Upper lobe of right lung (tissue), 1 donor: ENCODE measurements around the gene NLGN1. TPM values are rescaled to one million over a fixed set of nuclear protein-coding genes. Genes with fewer than 3 reads are reported as not detected.

Source experiments
- ATAC-seq: fragments of 200-7000 bp; cut with Tn5 transposase; one replicate; pipeline ENCODE4 v1.9.1; 2020; ENCODE audit warnings: mild to moderate bottlenecking, moderate library complexity
- DNase-seq: peaks from one replicate; pipeline ENCODE4 v3.0.0-alpha.2; 2020
- H3K27ac ChIP-seq: fragments of 200-600 bp; one replicate; pipeline ENCODE4 v1.8.0; 2022
- H3K27me3 ChIP-seq: fragments of 200-600 bp; one replicate; pipeline ENCODE4 v1.8.0; 2022; ENCODE audit warnings: mild to moderate bottlenecking
- H3K36me3 ChIP-seq: fragments of 200-600 bp; one replicate; pipeline ENCODE4 v1.8.0; 2022
- H3K4me1 ChIP-seq: fragments of 200-600 bp; one replicate; pipeline ENCODE4 v1.8.0; 2022
- H3K4me3 ChIP-seq: fragments of 200-600 bp; one replicate; pipeline ENCODE4 v1.8.0; 2022; ENCODE audit warnings: mild to moderate bottlenecking
- H3K9me3 ChIP-seq: fragments of 200-600 bp; one replicate; pipeline ENCODE4 v1.8.0; 2022
- intact Hi-C: fragments of 100-400 bp; cut with DNase I; formaldehyde crosslinking; loops from one replicate; pipeline ENCODE4 v1.11.0; 2022
- total RNA-seq: library from RNA; stranded (reverse); fragmentation: NEBNext Ultra II Directional; extraction: Animal tissue kit (Norgen Biotek cat#: 25700); gene quantifications from one replicate; pipeline ENCODE4 v1.2.1, GENCODE V29; 2021
- TF ChIP-seq, protein P1 (sequence below): fragments of 200-600 bp; IDR thresholded peaks from one replicate; pipeline ENCODE4 v1.8.0; 2022; ENCODE audit warnings: antibody characterized with exemption
- donor health status: DM: no; HTN: yes; CAD: no; lungs with severe emphysema.

Gene NLGN1
- total RNA-seq, 1 donor from 2014 or later = 3.3 TPM

DNA sequence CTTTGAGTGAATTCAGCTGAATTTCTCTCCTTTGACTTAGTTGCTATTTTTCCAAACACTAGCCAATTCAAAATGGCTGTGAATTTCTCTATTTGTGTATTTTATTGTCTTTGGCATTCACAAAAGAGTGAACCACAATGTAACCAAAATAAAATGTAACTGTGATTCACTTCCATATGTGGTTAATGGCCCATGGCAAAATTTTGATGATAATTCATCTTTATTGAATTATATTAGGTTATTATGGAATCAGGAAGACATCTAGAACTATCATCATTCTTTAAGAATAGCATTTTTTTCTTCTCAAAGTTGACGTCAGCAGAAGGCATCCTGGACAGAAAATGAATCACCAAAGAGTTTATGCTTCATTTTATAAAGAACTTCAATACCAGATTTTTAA, 756.3 kb downstream of the NLGN1 start:
- no peak overlapping the region for H3K27ac ChIP-seq
- H3K4me3 ChIP-seq = no peak overlapping the region
- H3K4me1 ChIP-seq = no peaks in the 10 kb centered on the region
- H3K36me3 ChIP-seq = no peaks in the 10 kb centered on the region
- TF ChIP-seq, protein P1, sequence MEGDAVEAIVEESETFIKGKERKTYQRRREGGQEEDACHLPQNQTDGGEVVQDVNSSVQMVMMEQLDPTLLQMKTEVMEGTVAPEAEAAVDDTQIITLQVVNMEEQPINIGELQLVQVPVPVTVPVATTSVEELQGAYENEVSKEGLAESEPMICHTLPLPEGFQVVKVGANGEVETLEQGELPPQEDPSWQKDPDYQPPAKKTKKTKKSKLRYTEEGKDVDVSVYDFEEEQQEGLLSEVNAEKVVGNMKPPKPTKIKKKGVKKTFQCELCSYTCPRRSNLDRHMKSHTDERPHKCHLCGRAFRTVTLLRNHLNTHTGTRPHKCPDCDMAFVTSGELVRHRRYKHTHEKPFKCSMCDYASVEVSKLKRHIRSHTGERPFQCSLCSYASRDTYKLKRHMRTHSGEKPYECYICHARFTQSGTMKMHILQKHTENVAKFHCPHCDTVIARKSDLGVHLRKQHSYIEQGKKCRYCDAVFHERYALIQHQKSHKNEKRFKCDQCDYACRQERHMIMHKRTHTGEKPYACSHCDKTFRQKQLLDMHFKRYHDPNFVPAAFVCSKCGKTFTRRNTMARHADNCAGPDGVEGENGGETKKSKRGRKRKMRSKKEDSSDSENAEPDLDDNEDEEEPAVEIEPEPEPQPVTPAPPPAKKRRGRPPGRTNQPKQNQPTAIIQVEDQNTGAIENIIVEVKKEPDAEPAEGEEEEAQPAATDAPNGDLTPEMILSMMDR = no peak
- ATAC-seq (no peak), DNase-seq (no peak)
- H3K27me3 ChIP-seq = no peaks in the 10 kb centered on the region
- H3K9me3 ChIP-seq = no peaks in the 10 kb centered on the region
- intact Hi-C loops = no loop called here

DNA sequence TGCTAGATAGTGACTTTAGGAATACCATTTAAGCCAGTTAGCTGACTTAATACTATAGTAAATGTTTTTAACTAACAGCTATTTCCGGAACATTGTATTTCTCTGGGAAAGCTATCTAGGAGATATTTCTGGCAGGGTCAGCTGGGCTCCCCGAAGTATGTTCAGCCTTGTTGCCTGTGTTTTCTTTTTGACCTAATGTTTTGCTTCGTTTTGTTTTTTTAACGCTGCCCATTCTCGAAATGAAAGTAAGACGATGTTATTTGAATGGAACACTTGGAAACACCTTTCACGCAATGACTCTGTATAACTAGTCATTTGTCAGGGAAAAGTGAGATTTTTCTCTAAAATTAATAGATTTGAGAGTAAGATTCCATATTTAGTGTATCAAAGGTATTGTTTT, 758.7 kb downstream of the NLGN1 start:
- intact Hi-C loops = no loop called here
- Histone ChIP-seq H3K27ac (no peak overlapping the region), H3K27me3 (no peaks in the 10 kb centered on the region), H3K4me3 (no peak overlapping the region), H3K4me1 (no peaks in the 10 kb centered on the region), H3K36me3 (no peaks in the 10 kb centered on the region), H3K9me3 (no peaks in the 10 kb centered on the region)
- ATAC-seq (no peak), DNase-seq (no peak)
- TF ChIP-seq, protein P1 = no peak

DNA sequence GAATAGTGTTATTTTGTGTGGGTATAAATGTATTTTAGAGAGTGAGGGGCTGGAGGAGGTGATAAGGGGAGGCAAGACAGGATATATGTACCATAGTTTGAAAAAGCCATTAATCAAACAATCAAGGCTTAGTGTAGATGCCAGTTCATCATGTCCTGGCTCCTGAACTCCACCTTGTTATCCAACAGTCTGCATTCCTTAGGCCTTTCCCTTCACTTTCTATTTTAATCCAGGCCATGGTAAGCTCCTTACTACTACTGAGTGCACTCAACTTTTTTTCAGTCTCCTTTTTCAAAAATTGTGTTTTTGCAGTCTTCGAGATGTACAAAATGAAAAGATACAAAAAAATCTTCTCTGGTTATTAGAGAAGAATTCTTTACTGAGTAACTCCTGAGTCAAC, 761.1 kb downstream of the NLGN1 start:
- no peak for ATAC-seq

DNA sequence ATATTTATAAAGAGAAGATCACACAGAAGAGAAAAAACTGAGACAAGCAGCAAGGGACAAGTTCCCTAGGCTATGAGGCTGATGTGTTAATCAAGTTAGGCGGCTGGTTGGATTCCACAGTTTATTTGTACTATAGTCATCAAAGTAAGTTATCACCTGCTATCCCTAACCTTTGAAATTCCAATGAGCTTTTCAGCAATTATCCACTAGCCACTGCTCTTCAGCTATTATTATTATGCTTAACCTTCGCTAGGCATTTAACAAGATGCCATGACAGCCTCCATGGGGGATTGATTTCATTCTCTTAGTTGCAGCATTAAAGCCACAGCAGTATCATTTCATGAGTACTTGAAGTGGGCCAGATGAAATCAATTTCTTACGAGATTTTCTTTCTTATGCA, 762.1 kb downstream of the NLGN1 start:
- intact Hi-C loops = no loop called here
- Histone ChIP-seq H3K4me3 (no peak overlapping the region), H3K4me1 (no peaks in the 10 kb centered on the region), H3K36me3 (no peaks in the 10 kb centered on the region), H3K9me3 (no peaks in the 10 kb centered on the region), H3K27ac (no peak overlapping the region), H3K27me3 (no peaks in the 10 kb centered on the region)
- DNase-seq = no peak
- ATAC-seq = no peak
- TF ChIP-seq, protein P1 = no peak

More for the DNA sequence above, 761.1 kb downstream of the NLGN1 start:
- TF ChIP-seq, protein P1 = no peak
- H3K27ac ChIP-seq = no peak overlapping the region
- H3K9me3 ChIP-seq = no peaks in the 10 kb centered on the region
- H3K4me3 ChIP-seq = no peak overlapping the region
- H3K4me1 ChIP-seq = no peaks in the 10 kb centered on the region
- no peaks in the 10 kb centered on the region for H3K36me3 ChIP-seq
- H3K27me3 ChIP-seq = no peaks in the 10 kb centered on the region
- intact Hi-C loops = no loop called here
- no peak for DNase-seq

DNA sequence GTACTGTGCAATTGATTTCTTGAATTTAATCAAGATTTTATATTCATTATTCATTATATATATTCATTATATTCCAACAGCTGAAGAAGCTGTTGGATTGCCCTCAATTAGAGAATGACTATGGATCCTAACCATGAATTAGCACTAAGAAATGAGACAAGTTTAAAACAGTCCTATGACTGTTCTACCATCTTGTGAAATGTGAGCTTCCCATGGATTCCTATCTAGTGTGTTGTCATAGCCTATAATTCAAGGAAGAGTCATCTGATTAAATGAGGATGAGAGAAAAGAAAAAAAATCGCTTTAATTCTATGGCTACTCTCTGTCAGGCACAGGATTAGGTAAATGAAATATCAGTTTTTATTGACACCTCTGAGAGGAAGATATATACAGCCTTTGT, 765.0 kb downstream of the NLGN1 start:
- H3K27ac ChIP-seq = no peak overlapping the region

More for the DNA sequence above, 765.0 kb downstream of the NLGN1 start:
- TF ChIP-seq, protein P1 = no peak
- DNase-seq (no peak), ATAC-seq (no peak)
- no peaks in the 10 kb centered on the region for H3K27me3 ChIP-seq
- H3K4me1 ChIP-seq = no peaks in the 10 kb centered on the region
- H3K9me3 ChIP-seq = no peaks in the 10 kb centered on the region
- H3K4me3 ChIP-seq = no peak overlapping the region
- H3K36me3 ChIP-seq = no peaks in the 10 kb centered on the region
- intact Hi-C loops = no loop called here
